DMS53 treated with DMSO at 0.1 percent for 48 hours (cell line): Measurements from ENCODE around the gene REXO4.

Experiments used
- DNase-seq: peaks from one replicate; lab custom pipeline; 2025; ENCODE audit not compliant: unreplicated experiment; lab: John Stamatoyannopoulos, UW

The REXO4 gene, protein sequence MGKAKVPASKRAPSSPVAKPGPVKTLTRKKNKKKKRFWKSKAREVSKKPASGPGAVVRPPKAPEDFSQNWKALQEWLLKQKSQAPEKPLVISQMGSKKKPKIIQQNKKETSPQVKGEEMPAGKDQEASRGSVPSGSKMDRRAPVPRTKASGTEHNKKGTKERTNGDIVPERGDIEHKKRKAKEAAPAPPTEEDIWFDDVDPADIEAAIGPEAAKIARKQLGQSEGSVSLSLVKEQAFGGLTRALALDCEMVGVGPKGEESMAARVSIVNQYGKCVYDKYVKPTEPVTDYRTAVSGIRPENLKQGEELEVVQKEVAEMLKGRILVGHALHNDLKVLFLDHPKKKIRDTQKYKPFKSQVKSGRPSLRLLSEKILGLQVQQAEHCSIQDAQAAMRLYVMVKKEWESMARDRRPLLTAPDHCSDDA

DNA sequence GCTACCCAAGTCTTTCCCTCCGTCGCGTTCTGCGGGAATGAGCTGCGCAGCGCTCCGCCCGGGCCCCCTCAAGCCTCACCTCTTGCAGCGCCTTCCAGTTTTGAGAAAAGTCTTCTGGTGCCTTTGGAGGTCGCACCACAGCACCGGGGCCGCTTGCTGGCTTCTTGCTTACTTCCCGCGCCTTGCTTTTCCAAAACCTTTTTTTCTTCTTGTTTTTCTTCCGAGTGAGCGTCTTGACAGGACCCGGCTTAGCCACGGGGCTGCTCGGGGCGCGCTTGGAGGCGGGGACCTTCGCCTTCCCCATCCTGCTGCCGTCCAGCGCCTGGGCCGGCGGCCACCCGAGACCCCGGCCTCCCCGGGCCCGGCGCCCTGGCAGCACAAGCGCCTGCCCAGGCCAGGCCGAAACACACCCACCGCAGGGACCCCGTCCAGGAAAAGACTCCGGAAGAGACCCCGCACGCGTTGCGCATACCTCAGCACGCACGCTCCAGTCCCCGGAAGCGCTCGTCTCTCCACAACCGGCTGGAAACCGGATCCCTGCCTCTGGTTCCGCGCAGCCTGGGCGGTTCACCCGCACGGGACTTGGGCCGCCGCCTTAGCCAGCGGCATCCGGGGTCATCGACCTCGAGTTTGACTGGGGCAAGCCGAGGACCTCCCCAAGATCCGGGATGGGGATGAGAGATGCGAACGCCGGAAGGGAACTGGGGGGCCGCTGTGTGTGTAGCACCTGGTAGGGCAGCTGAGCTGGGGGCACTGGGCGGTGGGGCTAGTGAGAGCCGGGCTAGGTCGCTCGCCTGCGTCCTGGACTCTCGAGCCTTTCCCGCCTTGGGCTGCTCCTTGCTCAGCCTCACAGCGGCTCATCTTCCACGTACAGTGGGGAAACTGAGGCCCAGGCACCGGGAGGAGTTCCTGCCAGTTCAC lies at the start of gene REXO4:
Gene REXO4 (minus strand): TSS at position 470 of the 921 bp plus-strand sequence. CDS start 166 bp downstream, at position 304.
- DNase-seq = peak; percentile 51

DNA sequence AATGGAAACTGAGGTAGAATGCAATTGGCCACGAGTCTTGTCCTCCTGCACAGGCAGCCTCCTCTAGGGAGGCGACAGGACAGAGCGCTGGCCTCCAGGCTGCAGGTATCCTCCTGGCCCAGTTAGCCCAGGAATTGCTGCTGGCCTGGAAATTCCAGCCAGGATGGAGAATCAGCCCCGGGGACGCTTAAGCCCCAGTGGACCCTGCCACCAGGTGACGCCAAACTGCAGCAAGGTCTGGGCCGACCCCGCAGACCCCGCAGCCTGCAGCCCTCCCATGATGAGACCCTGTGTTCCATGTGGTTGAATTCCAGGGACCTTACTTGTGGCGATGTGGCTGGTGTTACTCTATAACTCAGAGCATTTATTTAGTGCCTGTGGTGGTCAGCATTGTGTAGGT lies 49.3 kb upstream of the REXO4 start:
- no peak for DNase-seq

DNA sequence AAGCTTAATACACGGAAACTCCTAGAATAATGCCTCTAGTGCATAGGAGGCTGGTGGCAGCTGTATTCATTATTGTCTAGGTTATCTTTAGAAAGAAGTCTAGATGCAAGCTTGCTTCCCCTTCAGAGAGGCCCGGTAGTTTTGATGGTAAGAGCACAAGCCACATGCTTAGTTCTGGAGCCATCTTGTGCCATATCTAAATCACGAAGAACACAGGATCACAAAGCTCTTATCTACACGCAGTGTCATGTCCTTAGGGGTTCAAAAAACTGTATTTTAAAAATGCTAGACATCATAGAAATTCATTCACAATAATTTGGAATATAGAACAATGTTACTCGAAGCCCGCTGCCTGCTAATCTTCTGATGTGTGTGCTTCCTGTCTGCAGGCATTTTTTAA lies 48.2 kb upstream of the REXO4 start:
- no peak for DNase-seq

DNA sequence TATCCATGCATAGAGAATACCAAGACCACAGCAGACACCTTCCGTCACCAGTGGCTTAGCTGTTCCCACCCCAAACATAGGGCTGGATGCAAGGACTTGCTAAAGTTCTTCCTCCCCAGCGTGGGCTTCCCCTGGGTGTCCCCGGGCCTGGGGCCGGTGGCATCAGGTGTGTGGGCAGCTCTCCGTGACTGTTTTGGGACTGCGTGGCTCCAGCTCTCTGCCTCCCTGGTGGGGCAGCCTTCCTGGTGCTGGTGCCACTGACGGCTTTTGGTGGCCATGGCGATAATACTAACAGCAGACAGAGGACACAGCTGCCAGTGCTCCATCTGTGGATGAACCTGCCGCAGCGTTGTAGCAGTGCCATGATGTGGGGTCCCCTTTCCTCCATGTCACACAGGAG lies 46.8 kb upstream of the REXO4 start:
- no peak for DNase-seq

DNA sequence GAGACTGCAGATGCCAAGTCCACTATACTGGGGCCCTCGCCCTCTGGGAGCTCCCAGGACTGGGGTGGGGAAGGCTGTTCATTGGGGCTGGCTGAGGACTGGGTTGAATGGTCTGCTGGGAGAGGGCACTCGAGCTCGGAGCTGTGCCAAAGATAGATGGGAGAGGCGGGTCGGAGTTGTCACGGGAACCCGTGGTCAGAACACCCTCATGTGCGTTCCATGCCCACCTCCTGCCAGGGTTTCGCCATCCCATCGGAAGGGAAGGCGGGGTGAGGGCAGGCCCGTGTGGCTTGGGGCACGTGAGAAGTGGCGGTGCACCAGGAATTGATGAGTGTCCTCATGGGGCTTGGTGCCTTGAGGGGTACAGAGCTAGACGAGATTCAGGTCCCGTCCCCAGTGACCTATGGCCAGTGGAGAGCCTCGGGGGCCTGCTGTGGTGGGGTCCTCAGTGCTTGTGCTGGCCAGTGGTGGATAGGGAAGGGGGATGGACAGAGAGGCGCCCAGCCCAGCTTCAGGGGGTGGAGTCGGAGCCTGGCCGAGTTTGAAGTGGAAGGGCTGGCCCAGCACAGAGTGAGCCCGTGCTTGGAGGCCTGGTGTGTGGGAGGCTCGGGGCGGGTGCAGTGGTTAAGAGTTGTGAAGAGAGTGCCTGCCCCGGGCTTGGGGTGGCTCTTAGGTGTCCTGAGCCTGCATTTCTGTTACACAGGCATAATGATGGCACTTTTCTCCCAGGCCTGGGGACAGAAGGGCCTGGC lies 46.2 kb upstream of the REXO4 start:
- DNase-seq = no peak

DNA sequence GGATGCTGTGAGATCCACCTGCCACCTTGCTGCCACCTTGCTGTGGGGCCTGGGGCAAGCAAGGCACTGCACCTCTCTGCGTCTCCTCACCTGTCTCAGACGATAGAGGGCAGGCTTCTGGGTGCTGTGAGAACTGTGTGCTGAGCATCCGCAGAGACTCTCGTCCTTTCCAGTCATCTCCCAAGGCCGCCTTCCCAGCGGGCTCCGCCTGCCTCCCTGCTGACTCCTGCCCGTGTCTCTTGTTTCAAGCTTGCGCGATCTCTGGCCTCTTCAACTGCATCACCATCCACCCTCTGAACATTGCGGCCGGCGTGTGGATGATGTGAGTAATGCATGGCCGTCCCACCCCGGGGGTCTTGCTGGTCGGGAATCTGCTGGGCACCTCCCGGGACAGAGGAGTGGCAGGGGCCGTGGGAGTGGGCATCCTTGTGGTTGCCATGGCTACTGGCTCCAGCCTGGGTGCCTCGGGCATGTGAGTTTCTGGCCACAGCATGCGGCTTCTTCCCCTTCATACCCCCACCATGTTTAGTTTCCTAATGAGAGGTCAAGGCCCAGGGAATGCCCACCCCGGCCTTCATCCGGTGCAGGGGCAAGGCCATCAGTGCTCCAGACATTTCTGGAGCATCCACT lies 45.5 kb upstream of the REXO4 start:
- no peak for DNase-seq

DNA sequence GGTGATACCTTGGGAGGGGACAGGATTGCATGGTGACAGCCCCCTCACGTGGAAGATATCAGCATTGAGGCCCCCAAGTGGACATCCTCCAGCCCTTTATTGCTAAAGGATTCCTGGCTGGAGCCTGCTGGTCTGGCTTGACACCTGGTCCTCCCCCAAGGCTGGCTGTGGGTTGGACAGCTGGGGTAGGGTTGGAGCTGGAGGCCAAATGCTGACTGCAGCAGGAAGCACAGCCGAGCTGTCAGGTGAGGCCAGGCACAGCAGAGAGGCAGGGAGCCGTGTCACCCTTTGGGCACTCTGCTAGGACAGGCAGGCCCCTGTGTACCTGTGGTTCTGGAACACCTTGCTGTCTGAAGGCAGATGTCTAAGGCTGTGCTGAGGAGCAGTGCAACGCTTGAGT lies 44.2 kb upstream of the REXO4 start:
- no peak for DNase-seq

DNA sequence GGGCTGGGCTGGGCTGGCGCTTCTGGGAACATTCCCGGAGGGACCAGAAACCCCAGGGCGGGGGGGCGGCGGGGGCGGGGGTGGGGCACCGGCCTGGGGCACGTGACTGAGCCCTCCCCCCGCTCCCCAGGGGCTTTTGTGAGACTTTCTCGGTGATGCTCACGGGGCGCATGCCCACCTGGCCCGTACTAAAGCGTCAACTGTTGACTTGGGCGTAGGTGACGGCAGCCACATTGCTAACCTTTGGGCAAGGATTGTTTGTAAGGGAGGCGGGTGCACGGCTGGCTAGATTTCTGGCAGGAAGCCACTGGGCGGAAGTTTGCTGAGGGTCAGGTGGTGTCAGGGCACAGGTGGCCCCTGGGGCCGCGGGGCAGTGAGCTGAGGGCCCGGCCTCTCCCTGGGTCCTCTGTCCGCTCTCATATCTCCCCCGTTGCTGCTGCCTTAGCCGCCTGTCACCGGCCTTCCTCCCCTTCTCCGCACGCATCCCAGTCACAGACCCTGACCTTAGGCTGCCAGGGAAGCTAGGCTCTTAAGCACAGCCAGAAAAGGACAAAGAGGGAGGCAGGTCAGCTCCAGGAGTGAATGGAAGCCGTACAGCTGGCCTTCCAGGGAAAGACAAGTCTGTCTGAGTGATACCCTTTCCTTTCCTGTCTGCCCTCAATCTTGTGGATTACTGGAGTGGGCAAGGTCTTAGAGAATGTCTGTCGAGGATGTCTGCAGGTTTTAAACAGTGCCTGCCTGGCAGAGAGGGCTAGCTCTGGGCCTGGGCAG lies 42.8 kb upstream of the REXO4 start:
- peak; percentile 93 for DNase-seq

DNA sequence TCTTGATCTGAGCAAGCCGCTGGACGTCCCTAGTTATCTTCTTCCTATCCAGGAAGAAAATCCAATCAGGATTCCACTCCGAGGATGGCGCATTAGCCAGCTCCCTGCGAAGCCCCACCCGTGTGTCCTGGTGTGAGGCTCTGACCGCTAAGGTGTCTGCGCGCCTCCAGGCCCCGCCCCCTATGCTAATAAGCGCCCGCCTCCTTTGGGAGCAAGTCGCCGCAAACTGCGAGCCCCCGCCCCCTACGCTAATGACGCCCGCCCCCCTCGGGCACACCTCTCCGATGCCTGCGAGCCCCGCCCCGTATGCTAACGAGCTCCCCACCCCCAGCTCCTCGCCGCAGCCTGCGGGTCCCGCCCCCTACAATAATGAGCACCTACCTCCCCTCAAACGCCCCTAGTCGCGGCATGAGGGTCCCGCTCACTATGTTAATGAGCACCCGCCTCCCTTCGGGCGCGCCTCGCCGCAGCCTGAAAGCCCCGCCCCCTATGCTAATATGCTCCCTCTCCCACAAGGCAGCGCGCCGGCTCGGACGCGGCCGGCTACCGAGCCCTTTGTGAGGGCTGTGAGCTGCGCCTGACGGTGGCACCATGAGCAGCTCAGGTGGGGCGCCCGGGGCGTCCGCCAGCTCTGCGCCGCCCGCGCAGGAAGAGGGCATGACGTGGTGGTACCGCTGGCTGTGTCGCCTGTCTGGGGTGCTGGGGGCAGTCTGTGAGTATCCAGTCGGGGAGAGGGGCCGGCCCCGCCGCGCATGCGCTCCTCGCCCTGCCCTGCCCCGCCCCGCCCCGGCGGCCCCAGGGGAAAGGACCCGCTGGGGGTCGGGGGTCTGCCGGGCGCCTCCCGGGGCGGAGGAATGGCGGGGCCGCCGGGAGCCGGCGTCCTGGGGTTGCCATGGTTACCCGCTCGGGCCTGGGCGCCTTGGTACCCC lies 41.9 kb upstream of the REXO4 start, which contains the start of gene CACFD1:
Gene CACFD1 (plus strand): TSS at position 503 of the 929 bp plus-strand sequence. CDS start 89 bp downstream, at position 592.
- peak; percentile 98 for DNase-seq

DNA sequence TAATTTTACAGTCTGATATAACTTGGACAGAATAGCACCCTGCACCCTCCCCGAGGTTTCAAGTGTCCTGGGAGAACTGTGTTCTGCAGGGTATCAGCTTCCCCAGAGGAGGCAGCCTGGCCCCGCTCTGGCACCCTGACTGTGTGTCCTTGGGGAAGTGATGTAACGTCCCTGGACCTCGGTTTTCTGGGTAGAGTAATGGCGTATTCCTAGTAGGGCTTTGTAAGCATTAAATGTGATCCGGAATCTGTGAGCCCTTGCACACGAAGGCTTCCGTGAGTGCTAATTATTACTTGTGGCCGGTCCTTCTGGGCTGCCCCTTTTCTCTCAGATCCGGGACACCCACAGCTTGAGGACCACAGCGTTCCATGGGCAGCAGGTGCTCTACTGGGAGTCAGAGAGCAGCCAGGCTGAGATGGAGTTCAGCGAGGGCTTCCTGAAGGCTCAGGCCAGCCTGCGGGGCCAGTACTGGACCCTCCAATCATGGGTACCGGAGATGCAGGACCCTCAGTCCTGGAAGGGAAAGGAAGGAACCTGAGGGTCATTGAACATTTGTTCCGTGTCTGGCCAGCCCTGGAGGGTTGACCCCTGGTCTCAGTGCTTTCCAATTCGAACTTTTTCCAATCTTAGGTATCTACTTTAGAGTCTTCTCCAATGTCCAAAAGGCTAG lies 41.0 kb upstream of the REXO4 start:
- peak; percentile 13 for DNase-seq

DNA sequence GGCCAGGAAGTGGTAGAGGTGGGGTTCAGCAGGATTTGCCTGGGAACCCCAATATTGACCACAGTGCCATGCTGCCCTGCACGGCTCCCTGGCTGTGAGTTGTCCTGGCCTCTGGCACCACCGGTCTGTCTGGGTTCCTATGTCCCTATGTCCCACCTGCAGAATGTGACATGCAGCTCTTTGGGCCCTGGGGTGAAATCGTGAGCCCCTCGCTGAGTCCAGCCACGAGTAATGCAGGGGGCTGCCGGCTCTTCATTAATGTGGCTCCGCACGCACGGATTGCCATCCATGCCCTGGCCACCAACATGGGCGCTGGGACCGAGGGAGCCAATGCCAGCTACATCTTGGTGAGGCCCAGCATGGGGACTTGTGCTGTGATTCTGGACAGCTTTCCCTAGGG lies 39.9 kb upstream of the REXO4 start:
- no peak for DNase-seq

DNA sequence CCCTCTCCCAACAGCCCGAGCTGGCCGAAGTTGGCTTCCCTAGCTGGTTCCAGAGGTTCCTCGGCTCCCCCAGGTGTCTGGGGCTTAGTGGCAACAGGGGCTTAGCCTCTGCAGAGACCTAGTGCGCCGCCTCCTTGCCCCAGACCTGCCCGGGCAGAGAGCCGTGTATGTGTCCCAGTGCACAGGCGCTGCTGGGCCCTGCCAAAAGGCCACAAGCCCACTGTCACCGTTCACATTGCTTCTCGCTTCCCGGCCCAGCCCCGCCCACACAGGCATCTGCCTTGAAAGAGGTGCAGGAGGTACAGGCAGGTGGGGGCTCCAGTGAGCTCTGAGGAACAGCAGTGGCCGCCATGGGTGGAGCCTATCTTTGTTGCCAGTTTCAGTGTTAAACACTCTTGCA lies 39.4 kb upstream of the REXO4 start:
- no peak for DNase-seq

DNA sequence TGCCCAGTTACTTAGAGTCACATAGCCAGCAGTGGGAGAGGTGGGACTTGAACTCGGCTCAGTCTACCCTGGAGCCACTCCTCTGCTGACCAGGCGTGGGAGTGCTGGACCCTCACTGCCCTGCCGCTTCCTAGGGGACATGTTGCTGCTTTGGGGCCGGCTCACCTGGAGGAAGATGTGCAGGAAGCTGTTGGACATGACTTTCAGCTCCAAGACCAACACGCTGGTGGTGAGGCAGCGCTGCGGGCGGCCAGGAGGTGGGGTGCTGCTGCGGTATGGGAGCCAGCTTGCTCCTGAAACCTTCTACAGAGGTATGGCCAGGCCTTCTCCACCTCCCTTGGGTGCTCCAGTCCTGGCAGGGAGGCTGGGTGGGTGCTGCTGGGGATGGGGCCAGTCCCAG lies 38.6 kb upstream of the REXO4 start:
- no peak for DNase-seq

DNA sequence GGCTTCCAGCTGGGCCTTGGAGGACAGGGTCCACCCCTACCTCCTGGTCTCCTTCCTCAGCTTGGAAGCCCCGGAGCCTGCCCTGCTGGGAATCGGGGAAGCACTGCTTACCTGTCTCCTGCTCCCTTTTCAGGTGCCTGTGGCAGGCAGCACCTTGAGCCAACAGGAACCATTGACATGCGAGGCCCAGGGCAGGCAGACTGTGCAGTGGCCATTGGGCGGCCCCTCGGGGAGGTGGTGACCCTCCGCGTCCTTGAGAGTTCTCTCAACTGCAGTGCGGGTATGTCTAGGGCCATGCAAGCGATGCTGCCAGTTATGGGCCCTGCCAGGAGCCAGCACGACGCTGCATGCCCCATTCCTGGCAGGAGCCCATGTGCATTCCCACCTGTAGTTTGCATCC lies 38.1 kb upstream of the REXO4 start:
- no peak for DNase-seq

DNA sequence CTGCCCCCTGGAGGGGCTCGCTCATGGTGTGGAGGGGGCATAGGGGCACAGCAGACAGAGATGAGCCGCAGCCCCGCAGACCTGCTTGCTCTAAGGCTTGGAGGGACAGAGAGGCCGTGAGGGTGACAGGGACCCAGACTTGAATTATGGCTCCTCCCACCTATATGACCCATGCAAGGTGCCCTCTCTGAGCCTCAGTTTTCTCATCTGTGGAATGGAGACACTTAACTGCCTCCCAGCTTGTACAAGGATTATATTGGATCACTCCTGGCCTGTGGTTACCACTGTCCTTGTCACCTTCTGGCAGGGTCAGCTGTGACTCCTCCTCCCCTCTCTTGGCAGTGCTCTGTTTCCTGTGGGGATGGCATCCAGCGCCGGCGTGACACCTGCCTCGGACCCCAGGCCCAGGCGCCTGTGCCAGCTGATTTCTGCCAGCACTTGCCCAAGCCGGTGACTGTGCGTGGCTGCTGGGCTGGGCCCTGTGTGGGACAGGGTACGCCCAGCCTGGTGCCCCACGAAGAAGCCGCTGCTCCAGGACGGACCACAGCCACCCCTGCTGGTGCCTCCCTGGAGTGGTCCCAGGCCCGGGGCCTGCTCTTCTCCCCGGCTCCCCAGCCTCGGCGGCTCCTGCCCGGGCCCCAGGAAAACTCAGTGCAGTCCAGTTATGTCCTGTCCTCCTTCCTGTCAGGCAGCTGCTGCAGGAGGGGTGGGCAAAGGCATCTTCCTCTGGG lies 37.3 kb upstream of the REXO4 start:
- DNase-seq = no peak

DNA sequence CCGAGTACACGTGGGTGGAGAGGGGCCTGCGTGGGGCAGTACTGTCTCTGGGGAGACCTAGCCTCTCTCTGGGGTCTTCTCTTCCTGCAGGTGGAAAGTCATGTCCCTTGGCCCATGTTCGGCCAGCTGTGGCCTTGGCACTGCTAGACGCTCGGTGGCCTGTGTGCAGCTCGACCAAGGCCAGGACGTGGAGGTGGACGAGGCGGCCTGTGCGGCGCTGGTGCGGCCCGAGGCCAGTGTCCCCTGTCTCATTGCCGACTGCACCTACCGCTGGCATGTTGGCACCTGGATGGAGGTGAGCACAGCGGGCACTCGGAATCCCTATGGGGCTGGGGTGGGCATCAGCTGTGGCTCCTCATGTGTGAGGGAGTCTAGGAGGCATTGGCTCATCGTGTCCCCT lies 36.5 kb upstream of the REXO4 start:
- no peak for DNase-seq

DNA sequence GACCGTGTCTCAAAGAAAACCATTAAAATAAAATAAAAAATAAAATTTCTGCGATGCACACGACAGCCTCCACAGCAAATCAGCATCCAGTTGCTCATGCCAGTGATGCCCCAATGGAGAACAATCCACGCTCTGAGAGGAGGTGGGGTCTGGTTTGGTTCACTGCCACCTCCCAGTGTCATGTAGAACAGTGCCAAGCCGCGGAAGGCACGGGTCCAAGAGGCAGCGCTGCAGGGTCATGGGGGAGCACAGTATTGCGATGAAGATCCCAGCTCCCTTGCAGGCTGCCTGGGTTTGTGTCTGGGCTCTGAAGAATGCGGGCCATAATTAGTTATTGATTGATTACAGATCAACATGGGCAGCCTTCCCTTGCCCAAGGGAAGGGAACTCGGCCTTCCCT lies 35.8 kb upstream of the REXO4 start:
- DNase-seq = no peak

DNA sequence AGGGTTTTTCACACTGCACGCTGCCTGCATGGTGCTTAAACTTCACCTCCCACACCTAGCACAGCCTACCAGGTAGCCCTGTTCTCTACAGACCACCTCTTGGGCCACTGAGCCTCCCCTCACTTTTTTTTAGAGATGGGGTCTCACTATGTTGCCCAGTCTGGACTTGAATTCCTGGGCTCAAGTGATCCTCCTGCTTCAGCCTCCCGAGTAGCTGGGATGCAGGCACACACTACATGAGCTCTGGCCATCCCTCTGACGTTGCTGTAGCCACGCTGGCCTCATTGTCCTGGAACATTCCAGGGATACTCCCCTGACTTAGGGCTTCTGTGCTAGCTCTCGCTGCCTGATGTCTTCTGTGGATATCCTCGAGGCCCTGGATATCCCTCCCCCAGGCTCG lies 34.8 kb upstream of the REXO4 start:
- DNase-seq = no peak
